WI38 (cell line): ENCODE measurements around the gene CLSTN2.

ENCODE experiments used
- H3K4me3 ChIP-seq: 2 replicates; pipeline ENCODE4 v1.5.1; 2011; ENCODE audit warnings: low read depth, mild to moderate bottlenecking, control low read depth, low read length
- TF ChIP-seq, protein P1 (sequence below): IDR thresholded peaks from 2 replicates; pipeline ENCODE4 v1.5.1; 2012; ENCODE audit warnings: low read depth, mild to moderate bottlenecking, control low read depth, low read length

CLSTN2 gene

GRCh38 chr3:139933766-139934165, 1.2 kb upstream of the CLSTN2 start:
- TF ChIP-seq, protein P1, sequence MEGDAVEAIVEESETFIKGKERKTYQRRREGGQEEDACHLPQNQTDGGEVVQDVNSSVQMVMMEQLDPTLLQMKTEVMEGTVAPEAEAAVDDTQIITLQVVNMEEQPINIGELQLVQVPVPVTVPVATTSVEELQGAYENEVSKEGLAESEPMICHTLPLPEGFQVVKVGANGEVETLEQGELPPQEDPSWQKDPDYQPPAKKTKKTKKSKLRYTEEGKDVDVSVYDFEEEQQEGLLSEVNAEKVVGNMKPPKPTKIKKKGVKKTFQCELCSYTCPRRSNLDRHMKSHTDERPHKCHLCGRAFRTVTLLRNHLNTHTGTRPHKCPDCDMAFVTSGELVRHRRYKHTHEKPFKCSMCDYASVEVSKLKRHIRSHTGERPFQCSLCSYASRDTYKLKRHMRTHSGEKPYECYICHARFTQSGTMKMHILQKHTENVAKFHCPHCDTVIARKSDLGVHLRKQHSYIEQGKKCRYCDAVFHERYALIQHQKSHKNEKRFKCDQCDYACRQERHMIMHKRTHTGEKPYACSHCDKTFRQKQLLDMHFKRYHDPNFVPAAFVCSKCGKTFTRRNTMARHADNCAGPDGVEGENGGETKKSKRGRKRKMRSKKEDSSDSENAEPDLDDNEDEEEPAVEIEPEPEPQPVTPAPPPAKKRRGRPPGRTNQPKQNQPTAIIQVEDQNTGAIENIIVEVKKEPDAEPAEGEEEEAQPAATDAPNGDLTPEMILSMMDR, result no peak
- H3K4me3 ChIP-seq, result no peak overlapping the region

DNA sequence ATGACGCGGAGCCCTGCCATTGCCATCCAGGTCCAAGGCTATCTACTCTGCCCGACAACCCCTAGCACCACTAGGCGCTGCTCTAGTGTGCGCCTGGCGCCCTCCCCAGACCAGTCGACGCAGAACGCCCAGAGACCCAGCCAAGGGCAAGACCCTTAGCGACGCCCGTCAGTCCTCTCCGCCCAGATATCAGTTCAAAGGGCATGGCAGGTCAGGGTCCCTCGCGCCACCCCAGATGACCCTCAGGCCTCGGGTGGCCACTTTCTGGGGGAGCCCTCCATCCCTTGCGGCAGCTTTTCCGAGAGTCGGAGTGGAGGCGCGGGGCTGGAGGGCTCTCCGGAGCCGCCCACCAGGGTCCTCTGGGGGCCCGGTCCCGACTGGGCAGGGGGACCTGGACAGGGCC, 371 bp upstream of the CLSTN2 start:
- no peak overlapping the region for H3K4me3 ChIP-seq
- TF ChIP-seq, protein P1, result no peak

- TF ChIP-seq, protein P1, result no peak
These were observed 1.2 kb downstream of the CLSTN2 start for GRCh38 chr3:139935866-139936817.

DNA sequence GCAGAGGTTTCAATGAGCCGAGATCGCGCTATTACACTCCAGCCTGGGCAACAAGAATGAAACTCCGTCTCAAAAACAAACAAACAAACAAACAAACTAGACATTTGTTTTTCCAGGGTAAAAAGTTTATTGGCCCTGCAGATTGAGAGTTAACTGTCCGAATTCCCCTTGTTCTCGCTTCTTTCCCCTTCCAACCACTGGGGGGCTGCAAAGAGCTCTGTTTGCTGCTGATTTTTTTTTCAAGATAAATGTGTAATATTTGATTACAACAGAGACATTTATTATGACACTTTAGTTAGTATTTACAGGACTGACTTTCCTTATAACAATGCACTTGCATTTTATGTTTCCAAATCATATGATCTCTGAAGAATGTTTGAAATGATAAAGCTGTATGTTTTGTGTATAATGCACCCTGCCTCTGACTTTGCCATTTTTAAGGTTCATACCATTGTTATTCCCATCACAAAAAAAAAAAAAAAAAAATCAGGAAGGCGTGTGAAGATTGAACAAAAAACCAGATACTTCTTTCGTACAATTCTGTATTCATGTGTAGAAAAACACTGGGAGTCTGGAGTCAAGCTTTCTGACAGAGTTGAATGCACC, 2.8 kb downstream of the CLSTN2 start:
- H3K4me3 ChIP-seq, result no peak overlapping the region
- TF ChIP-seq, protein P1, result peak; percentile 37; the same call in 1 of the 2 replicates

More at GRCh38 chr3:139935866-139936817, 1.2 kb downstream of the CLSTN2 start:
- H3K4me3 ChIP-seq, result no peak overlapping the region

- TF ChIP-seq, protein P1, result no peak
- H3K4me3 ChIP-seq, result no peak overlapping the region
These were observed 4.8 kb downstream of the CLSTN2 start for GRCh38 chr3:139939681-139940190.

- TF ChIP-seq, protein P1, result no peak
- no peak overlapping the region for H3K4me3 ChIP-seq
These were observed 5.6 kb downstream of the CLSTN2 start for GRCh38 chr3:139940622-139941021.

- no peak overlapping the region for H3K4me3 ChIP-seq
- TF ChIP-seq, protein P1, result no peak
These were observed 6.6 kb downstream of the CLSTN2 start for GRCh38 chr3:139941580-139941979.
